ENCODE data around the gene RAF1. TPM values are rescaled to one million over a fixed set of nuclear protein-coding genes. Genes with fewer than 3 reads are reported as not detected.
A peak's percentile ranks its signal among the peaks of the same experiment; 100 is the strongest.

The RAF1 gene
- total and polyA plus RNA-seq, 2 experiments from 2014 or later, result 39.5 to 123 TPM

DNA sequence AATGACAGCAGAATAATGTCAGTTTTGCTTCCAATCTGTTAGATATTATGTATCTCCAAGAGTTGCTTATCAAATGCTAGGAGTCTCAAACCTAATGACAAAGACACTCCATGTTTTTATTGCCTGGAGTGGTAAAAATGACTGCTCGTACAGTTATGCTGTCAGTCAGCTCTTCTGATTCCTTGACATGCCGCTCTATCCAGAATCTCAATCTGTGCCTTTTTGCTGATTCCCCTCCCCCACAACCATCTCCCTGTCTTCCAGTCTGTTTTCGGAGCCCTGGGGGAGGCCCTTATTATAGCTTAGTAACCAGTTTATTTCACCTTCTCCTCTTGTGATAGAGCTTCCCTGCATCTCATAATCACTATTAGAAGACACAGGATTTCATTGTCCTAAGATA is 104.4 kb downstream of the RAF1 start:
- Histone ChIP-seq H3K79me2 (replicated peaks; ENCODE audit: insufficient read depth) (peaks cover 73% of the 10 kb centered on the region), H3K4me3 (no peak overlapping the region), H3F3A (replicated peaks; ENCODE audit: low read depth) (peaks cover 4% of the 10 kb centered on the region; the same call in 1 of the 2 replicates), H3K27me3 (ENCODE audit: insufficient read depth) (peaks cover 12% of the 10 kb centered on the region), H3K27ac (ENCODE audit: low read depth) (no peak overlapping the region), H3K4me2 (no peak overlapping the region), H3K4me1 (ENCODE audit: insufficient read depth) (peaks cover 38% of the 10 kb centered on the region), H3K9me2 (ENCODE audit: insufficient read depth) (no peaks in the 10 kb centered on the region), H3K36me3 (ENCODE audit: insufficient read depth) (no peaks in the 10 kb centered on the region), H4K20me1 (replicated peaks; ENCODE audit: insufficient read depth) (peaks cover 53% of the 10 kb centered on the region), H2AFZ (no peak overlapping the region)
- no peaks in the 10 kb centered on the region for H3K9me3 Mint-ChIP-seq
- TF ChIP-seq, protein P1, sequence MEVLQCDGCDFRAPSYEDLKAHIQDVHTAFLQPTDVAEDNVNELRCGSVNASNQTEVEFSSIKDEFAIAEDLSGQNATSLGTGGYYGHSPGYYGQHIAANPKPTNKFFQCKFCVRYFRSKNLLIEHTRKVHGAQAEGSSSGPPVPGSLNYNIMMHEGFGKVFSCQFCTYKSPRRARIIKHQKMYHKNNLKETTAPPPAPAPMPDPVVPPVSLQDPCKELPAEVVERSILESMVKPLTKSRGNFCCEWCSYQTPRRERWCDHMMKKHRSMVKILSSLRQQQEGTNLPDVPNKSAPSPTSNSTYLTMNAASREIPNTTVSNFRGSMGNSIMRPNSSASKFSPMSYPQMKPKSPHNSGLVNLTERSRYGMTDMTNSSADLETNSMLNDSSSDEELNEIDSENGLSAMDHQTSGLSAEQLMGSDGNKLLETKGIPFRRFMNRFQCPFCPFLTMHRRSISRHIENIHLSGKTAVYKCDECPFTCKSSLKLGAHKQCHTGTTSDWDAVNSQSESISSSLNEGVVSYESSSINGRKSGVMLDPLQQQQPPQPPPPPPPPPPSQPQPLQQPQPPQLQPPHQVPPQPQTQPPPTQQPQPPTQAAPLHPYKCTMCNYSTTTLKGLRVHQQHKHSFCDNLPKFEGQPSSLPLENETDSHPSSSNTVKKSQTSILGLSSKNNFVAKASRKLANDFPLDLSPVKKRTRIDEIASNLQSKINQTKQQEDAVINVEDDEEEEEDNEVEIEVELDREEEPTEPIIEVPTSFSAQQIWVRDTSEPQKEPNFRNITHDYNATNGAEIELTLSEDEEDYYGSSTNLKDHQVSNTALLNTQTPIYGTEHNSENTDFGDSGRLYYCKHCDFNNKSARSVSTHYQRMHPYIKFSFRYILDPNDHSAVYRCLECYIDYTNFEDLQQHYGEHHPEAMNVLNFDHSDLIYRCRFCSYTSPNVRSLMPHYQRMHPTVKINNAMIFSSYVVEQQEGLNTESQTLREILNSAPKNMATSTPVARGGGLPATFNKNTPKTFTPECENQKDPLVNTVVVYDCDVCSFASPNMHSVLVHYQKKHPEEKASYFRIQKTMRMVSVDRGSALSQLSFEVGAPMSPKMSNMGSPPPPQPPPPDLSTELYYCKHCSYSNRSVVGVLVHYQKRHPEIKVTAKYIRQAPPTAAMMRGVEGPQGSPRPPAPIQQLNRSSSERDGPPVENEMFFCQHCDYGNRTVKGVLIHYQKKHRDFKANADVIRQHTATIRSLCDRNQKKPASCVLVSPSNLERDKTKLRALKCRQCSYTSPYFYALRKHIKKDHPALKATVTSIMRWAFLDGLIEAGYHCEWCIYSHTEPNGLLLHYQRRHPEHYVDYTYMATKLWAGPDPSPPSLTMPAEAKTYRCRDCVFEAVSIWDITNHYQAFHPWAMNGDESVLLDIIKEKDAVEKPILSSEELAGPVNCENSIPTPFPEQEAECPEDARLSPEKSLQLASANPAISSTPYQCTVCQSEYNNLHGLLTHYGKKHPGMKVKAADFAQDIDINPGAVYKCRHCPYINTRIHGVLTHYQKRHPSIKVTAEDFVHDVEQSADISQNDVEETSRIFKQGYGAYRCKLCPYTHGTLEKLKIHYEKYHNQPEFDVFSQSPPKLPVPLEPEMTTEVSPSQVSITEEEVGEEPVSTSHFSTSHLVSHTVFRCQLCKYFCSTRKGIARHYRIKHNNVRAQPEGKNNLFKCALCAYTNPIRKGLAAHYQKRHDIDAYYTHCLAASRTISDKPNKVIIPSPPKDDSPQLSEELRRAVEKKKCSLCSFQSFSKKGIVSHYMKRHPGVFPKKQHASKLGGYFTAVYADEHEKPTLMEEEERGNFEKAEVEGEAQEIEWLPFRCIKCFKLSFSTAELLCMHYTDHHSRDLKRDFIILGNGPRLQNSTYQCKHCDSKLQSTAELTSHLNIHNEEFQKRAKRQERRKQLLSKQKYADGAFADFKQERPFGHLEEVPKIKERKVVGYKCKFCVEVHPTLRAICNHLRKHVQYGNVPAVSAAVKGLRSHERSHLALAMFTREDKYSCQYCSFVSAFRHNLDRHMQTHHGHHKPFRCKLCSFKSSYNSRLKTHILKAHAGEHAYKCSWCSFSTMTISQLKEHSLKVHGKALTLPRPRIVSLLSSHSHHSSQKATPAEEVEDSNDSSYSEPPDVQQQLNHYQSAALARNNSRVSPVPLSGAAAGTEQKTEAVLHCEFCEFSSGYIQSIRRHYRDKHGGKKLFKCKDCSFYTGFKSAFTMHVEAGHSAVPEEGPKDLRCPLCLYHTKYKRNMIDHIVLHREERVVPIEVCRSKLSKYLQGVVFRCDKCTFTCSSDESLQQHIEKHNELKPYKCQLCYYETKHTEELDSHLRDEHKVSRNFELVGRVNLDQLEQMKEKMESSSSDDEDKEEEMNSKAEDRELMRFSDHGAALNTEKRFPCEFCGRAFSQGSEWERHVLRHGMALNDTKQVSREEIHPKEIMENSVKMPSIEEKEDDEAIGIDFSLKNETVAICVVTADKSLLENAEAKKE (CRISPR knock-in tag; IDR thresholded peaks at IDR 0.05), result no peak
- TF ChIP-seq STAT1 (IDR thresholded peaks at IDR 0.05; ENCODE audit: unreplicated experiment), result no peak
- no peak for TF ChIP-seq EZH2 (IDR thresholded peaks at IDR 0.05; ENCODE audit: low read depth, unreplicated experiment)
- peaks cover 3% of the 10 kb centered on the region; the same call in 1 of the 3 replicates for H3K36me3 Mint-ChIP-seq (ENCODE audit: low read depth)
- H3K4me1 Mint-ChIP-seq, result peaks cover 41% of the 10 kb centered on the region
- H3K4me3 Mint-ChIP-seq, result peak overlapping the region; percentile 12; the same call in 1 of the 3 replicates
- H3K27me3 Mint-ChIP-seq (ENCODE audit: insufficient read depth, low read depth, poor library complexity), result peaks cover 1% of the 10 kb centered on the region
- DNase-seq (ENCODE audit: low spot score), result no peak
- H3K27ac Mint-ChIP-seq, result no peak overlapping the region
- ATAC-seq, result no peak

- H3K4me1 ChIP-seq (ENCODE audit: insufficient read depth), result peaks cover 38% of the 10 kb centered on the region
- H3K4me3 ChIP-seq, result peak overlapping the region; percentile 64
- ATAC-seq, result no peak
- peak overlapping the region; percentile 80 for H3K4me2 ChIP-seq
- Mint-ChIP-seq H3K4me1 (peaks cover 41% of the 10 kb centered on the region), H3K9me3 (no peaks in the 10 kb centered on the region), H3K27ac (no peak overlapping the region), H3K36me3 (ENCODE audit: low read depth) (peaks cover 3% of the 10 kb centered on the region; the same call in 1 of the 3 replicates), H3K27me3 (ENCODE audit: insufficient read depth, low read depth, poor library complexity) (peaks cover 1% of the 10 kb centered on the region), H3K4me3 (peak overlapping the region; percentile 82)
- H3K79me2 ChIP-seq (replicated peaks; ENCODE audit: insufficient read depth), result peaks cover 65% of the 10 kb centered on the region
- H4K20me1 ChIP-seq (replicated peaks; ENCODE audit: insufficient read depth), result peaks cover 45% of the 10 kb centered on the region
- no peaks in the 10 kb centered on the region for H3K36me3 ChIP-seq (ENCODE audit: insufficient read depth)
- H3K27me3 ChIP-seq (ENCODE audit: insufficient read depth), result peaks cover 14% of the 10 kb centered on the region
- TF ChIP-seq JUNB (IDR thresholded peaks at IDR 0.05; ENCODE audit: unreplicated experiment) (no peak), EZH2phosphoT487 (IDR thresholded peaks at IDR 0.05; ENCODE audit: unreplicated experiment) (no peak)
- H2AFZ ChIP-seq, result no peak overlapping the region
- DNase-seq (ENCODE audit: low spot score), result no peak
- 0 out of 2 replicates have a peak overlapping the region, but pooled peaks have one; percentile 33 for H3K27ac ChIP-seq (ENCODE audit: low read depth)
- peaks cover 4% of the 10 kb centered on the region; the same call in 1 of the 2 replicates for H3F3A ChIP-seq (replicated peaks; ENCODE audit: low read depth)
- no peaks in the 10 kb centered on the region for H3K9me2 ChIP-seq (ENCODE audit: insufficient read depth)
These were observed 105.2 kb downstream of the RAF1 start for GRCh38 chr3:12558706-12559105.
